HCT116 (cell line): Measurements from ENCODE around the gene EEF1A2. TPM values are rescaled to one million over a fixed set of nuclear protein-coding genes. Genes with fewer than 3 reads are reported as not detected.

Experiments used
- ATAC-seq: fragments of 200-7000 bp; cut with Tn5 transposase; 2 replicates; pipeline ENCODE4 v1.9.1; 2020; ENCODE audit warnings: mild to moderate bottlenecking, moderate library complexity
- BruUV-seq: library from RNA; stranded (reverse); fragments of 400-500 nt; replicated peaks from 2 replicates; lab custom pipeline; 2021; lab: Mats Ljungman, UMichigan
- CTCF ChIA-PET: fragments of 300-600 bp; sonication (Branson Sonifier 250); formaldehyde crosslinking; loops from one replicate; lab custom pipeline; 2021; ENCODE audit warnings: antibody characterized with exemption; lab: Charles Lee
- POLR2A ChIA-PET: fragments of 300-600, 350-600 bp; sonication (Branson Sonifier 250); formaldehyde crosslinking; loops from one replicate; lab custom pipeline; 2021; ENCODE audit warnings: antibody characterized with exemption; lab: Charles Lee
- RAD21 ChIA-PET, 2 experiments: fragments of 300-600 bp; sonication (Branson Sonifier 250); formaldehyde crosslinking; loops; one replicate each; lab custom pipeline; 2023; ENCODE audit warnings: low total read pairs in 2 of 2; ENCODE audit not compliant: uncharacterized antibody in 2 of 2, unreplicated experiment in 2 of 2, low non-redundant PET in 1 of 2; lab: Charles Lee
- DNase-seq: peaks from one replicate; pipeline ENCODE4 v3.0.0-alpha.2; 2010; ENCODE audit warnings: low read depth, low spot score
- H2AFZ ChIP-seq: fragments of 200-600 bp; shearing (Covaris generic), sonication (generic); 2 replicates; pipeline ENCODE4 v1.6.1; 2017; ENCODE audit warnings: low read depth, mixed run types, mixed read lengths, antibody characterized with exemption, low read length; ENCODE audit not compliant: poor library complexity, severe bottlenecking
- H3K27ac ChIP-seq: 2 replicates; pipeline ENCODE4 v1.5.1; 2012; ENCODE audit warnings: low read depth, low read length
- H3K27me3 ChIP-seq: fragments of 200-600 bp; sonication (generic); 2 replicates; pipeline ENCODE4 v1.6.1; 2016; ENCODE audit warnings: mixed run types, low read length, mixed read lengths; ENCODE audit not compliant: insufficient read depth
- H3K36me3 ChIP-seq, 2 experiments: fragments of 200-500 bp in 1 of 2; fragments of 200-600 bp in 1 of 2; sonication (Bioruptor generic) in 1 of 2; sonication (generic) in 1 of 2; 2 replicates each; pipeline versions ENCODE4 v1.5.1 to v1.6.1; 2014 to 2016; ENCODE audit warnings: low read length in 2 of 2, inconsistent platforms in 1 of 2, mixed read lengths in 1 of 2, mixed run types in 1 of 2; ENCODE audit not compliant: insufficient read depth in 2 of 2, control insufficient read depth in 1 of 2
- H3K4me1 ChIP-seq, 2 experiments: fragments of 200-600 bp in 1 of 2; sonication (generic) in 1 of 2; 2 replicates each; pipeline versions ENCODE4 v1.5.1 to v1.6.1; 2012 to 2017; ENCODE audit warnings: low read length in 2 of 2, inconsistent platforms in 1 of 2, mild to moderate bottlenecking in 1 of 2, mixed read lengths in 1 of 2, mixed run types in 1 of 2, moderate library complexity in 1 of 2; ENCODE audit not compliant: insufficient read depth in 2 of 2, control insufficient read depth in 1 of 2
- H3K4me2 ChIP-seq: fragments of 200-600 bp; sonication (generic); 2 replicates; pipeline ENCODE4 v1.6.1; 2017; ENCODE audit warnings: mixed run types, low read length, mixed read lengths
- H3K4me3 ChIP-seq, 2 experiments: fragments of 200-600 bp in 1 of 2; sonication (generic) in 1 of 2; replicated peaks in 1 of 2; 2 replicates each; pipeline ENCODE4 v1.5.1; 2011 to 2016; ENCODE audit warnings: low read length in 2 of 2, control low read depth in 1 of 2, low read depth in 1 of 2, mild to moderate bottlenecking in 1 of 2, mixed read lengths in 1 of 2, mixed run types in 1 of 2
- H3K79me2 ChIP-seq: fragments of 200-600 bp; sonication (generic); 2 replicates; pipeline ENCODE4 v1.6.1; 2017; ENCODE audit warnings: mild to moderate bottlenecking, mixed run types, low read length, moderate library complexity, mixed read lengths; ENCODE audit not compliant: insufficient read depth
- H3K9ac ChIP-seq: fragments of 200-600 bp; sonication (generic); 2 replicates; pipeline ENCODE4 v1.6.1; 2016; ENCODE audit warnings: low read length, mixed read lengths
- H3K9me2 ChIP-seq: fragments of 200-600 bp; sonication (generic), shearing (Covaris generic); 2 replicates; pipeline ENCODE4 v1.6.1; 2017; ENCODE audit warnings: mixed run types, mild to moderate bottlenecking, moderate library complexity; ENCODE audit not compliant: insufficient read depth
- H3K9me3 ChIP-seq, 2 experiments: fragments of 200-500 bp in 1 of 2; fragments of 200-600 bp in 1 of 2; sonication (Bioruptor generic) in 1 of 2; sonication (generic) in 1 of 2; 2 replicates each; pipeline ENCODE4 v1.6.1; 2014 to 2017; ENCODE audit warnings: low read length in 2 of 2, mixed read lengths in 2 of 2, inconsistent platforms in 1 of 2, low read depth in 1 of 2, mild to moderate bottlenecking in 1 of 2, mixed run types in 1 of 2, moderate library complexity in 1 of 2; ENCODE audit not compliant: control insufficient read depth in 1 of 2, insufficient read depth in 1 of 2
- H4K20me1 ChIP-seq: fragments of 200-600 bp; sonication (generic), shearing (Covaris generic); 2 replicates; pipeline ENCODE4 v1.6.1; 2017; ENCODE audit warnings: mixed run types, mild to moderate bottlenecking, moderate library complexity; ENCODE audit not compliant: insufficient read depth
- CBX3 ChIP-seq: IDR thresholded peaks from 2 replicates; pipeline ENCODE4 v1.6.1; 2012; ENCODE audit warnings: low read depth
- CEBPB ChIP-seq: IDR thresholded peaks from 2 replicates; pipeline ENCODE4 v1.6.1; 2012; ENCODE audit warnings: low read depth
- EGR1 ChIP-seq: IDR thresholded peaks from 2 replicates; pipeline ENCODE4 v1.6.1; 2012; ENCODE audit warnings: low read depth
- ELF1 ChIP-seq: IDR thresholded peaks from 2 replicates; pipeline ENCODE4 v1.6.1; 2012; ENCODE audit warnings: low read depth, borderline replicate concordance
- EZH2 ChIP-seq: fragments of 200-600 bp; sonication (generic); IDR thresholded peaks from 2 replicates; pipeline ENCODE4 v1.6.1; 2017; ENCODE audit warnings: antibody characterized with exemption, mixed run types
- EZH2phosphoT487 ChIP-seq: fragments of 200-600 bp; IDR thresholded peaks from 2 replicates; pipeline ENCODE4 v1.6.1; 2018; ENCODE audit warnings: antibody characterized with exemption, borderline replicate concordance
- JUND ChIP-seq: IDR thresholded peaks from 2 replicates; pipeline ENCODE4 v1.6.1; 2012
- RAD21 ChIP-seq: IDR thresholded peaks from 2 replicates; pipeline ENCODE4 v1.6.1; 2012; ENCODE audit warnings: low read depth, mild to moderate bottlenecking
- SP1 ChIP-seq: IDR thresholded peaks from 2 replicates; pipeline ENCODE4 v1.6.1; 2012; ENCODE audit warnings: low read depth
- SRF ChIP-seq: IDR thresholded peaks from 2 replicates; pipeline ENCODE4 v1.6.1; 2012; ENCODE audit warnings: low read depth
- TCF7L2 ChIP-seq: IDR thresholded peaks from 2 replicates; pipeline ENCODE4 v1.7.0; 2011; ENCODE audit warnings: borderline replicate concordance, inconsistent platforms; ENCODE audit not compliant: insufficient read depth, insufficient read length; ENCODE audit errors: extremely low read depth
- ZNF274 ChIP-seq: fragments of 200-500 bp; sonication (Bioruptor generic); IDR thresholded peaks from 2 replicates; pipeline ENCODE4 v1.6.1; 2014; ENCODE audit warnings: mild to moderate bottlenecking, low read depth, low read length, inconsistent platforms
- intact Hi-C: fragments of 100-400 bp; cut with micrococcal nuclease; formaldehyde crosslinking; loops from 2 replicates; pipeline ENCODE4 v1.10.0; 2022
- total RNA-seq: library from RNA; stranded (reverse); gene quantifications from one replicate; pipeline ENCODE4 v1.2.1, GENCODE V29; 2021; ENCODE audit not compliant: unreplicated experiment
- TF ChIP-seq, protein P1 (sequence below), 3 experiments: fragments of 200-600 bp in 1 of 3; sonication (generic) in 1 of 3; IDR thresholded peaks in 2 of 3; conservative IDR thresholded peaks in 1 of 3; 2 replicates each; pipeline ENCODE4 v1.5.1; 2012 to 2017; ENCODE audit warnings: low read depth in 2 of 3, low read length in 2 of 3, antibody characterized with exemption in 1 of 3, borderline replicate concordance in 1 of 3, control low read depth in 1 of 3, mild to moderate bottlenecking in 1 of 3, mixed read lengths in 1 of 3, mixed run types in 1 of 3, moderate library complexity in 1 of 3; ENCODE audit not compliant: insufficient read depth in 1 of 3
- TF ChIP-seq, protein P2 (sequence below): IDR thresholded peaks from 2 replicates; pipeline ENCODE4 v1.6.1; 2012
- TF ChIP-seq, protein P3 (sequence below): IDR thresholded peaks from 2 replicates; pipeline ENCODE4 v1.6.1; 2012

EEF1A2 gene
- total RNA-seq, 1 experiment from 2014 or later, result 454 TPM

DNA sequence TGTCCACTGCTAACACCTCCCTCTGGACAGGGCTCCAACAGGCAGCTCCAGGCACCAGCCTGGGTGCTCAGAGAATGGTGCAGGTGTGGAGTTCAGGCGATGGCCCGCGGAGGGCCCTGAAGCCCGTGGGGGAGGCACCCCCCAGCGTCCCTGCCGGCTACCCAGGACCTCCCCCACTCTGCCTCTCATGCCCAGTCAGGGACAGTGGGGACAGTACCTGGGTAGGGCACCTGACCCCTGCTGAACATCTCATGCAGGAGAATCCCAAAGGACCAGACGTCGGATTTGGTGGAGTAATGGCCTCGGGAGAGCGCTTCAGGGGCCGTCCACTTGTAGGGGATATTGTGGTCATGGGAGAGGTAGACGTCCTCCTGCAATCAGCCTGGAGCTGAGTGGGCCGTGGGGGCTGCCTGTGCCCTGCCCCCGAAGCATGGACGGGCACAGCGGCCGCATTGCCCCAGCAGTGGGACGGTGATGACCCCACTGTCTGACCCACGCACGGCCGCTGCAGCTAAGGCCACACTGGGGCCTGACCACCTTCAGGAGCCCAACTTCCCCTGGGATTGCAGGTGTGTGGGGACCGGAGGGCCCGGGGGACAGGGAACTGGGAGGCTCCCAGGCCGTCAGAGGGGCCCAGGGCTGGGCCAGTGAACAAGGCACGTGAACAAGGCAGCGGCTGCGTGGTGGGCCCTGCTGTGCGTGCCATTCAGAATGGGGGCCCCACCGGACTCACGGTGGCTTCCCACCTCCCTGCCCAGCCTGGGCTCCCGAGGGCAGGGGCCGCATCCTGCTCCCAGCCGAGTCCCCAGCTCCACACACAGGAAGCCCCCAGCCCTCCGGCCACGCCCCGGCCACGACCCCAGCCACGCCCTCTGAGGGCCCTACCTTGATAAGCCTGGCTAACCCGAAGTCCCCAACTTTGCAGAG, 31.2 kb upstream of the EEF1A2 start:
- ChIA-PET CTCF (interaction anchor here (1.6 kb wide), 1 partner anchor 9 kb away, joined by 3 read pairs; no protein-coding TSS in a partner anchor), RAD21 (interaction anchor here in 1 of 2 experiments (0.6 kb wide), 1 partner anchor 10 kb away, joined by 3 read pairs; no protein-coding TSS in a partner anchor), POLR2A (interaction anchor here (2.4 kb wide), 1 partner anchor 10 kb away, joined by 7 read pairs; the partner anchor contains the start of gene PPDPF)
- no peak overlapping the region for H3K4me3 ChIP-seq
- no peaks in the 10 kb centered on the region for H3K9me3 ChIP-seq
- no peaks in the 10 kb centered on the region for H3K9me2 ChIP-seq
- DNase-seq, result no peak
- H3K9ac ChIP-seq, result no peak overlapping the region
- H3K27me3 ChIP-seq, result no peaks in the 10 kb centered on the region
- H3K4me2 ChIP-seq, result no peak overlapping the region
- intact Hi-C loops, result loop anchor here (10.0 kb wide), 1 partner anchor 95 kb away; no protein-coding TSS in a partner anchor
- no peak overlapping the region for H2AFZ ChIP-seq
- no TSS peak for BruUV-seq
- H3K36me3 ChIP-seq, result no peaks in the 10 kb centered on the region
- H4K20me1 ChIP-seq, result no peaks in the 10 kb centered on the region
- H3K27ac ChIP-seq, result no peak overlapping the region
- no peaks in the 10 kb centered on the region for H3K79me2 ChIP-seq
- H3K4me1 ChIP-seq, result peaks cover 18 to 26% of the 10 kb centered on the region in 2 experiments
- ATAC-seq, result no peak
- TF ChIP-seq RAD21 (no peak), CBX3 (no peak), SRF (no peak), ZNF274 (no peak), ELF1 (no peak), EGR1 (no peak), TCF7L2 (no peak), SP1 (no peak), CEBPB (no peak), EZH2 (no peak), JUND (no peak), EZH2phosphoT487 (no peak)
- TF ChIP-seq, protein P1, sequence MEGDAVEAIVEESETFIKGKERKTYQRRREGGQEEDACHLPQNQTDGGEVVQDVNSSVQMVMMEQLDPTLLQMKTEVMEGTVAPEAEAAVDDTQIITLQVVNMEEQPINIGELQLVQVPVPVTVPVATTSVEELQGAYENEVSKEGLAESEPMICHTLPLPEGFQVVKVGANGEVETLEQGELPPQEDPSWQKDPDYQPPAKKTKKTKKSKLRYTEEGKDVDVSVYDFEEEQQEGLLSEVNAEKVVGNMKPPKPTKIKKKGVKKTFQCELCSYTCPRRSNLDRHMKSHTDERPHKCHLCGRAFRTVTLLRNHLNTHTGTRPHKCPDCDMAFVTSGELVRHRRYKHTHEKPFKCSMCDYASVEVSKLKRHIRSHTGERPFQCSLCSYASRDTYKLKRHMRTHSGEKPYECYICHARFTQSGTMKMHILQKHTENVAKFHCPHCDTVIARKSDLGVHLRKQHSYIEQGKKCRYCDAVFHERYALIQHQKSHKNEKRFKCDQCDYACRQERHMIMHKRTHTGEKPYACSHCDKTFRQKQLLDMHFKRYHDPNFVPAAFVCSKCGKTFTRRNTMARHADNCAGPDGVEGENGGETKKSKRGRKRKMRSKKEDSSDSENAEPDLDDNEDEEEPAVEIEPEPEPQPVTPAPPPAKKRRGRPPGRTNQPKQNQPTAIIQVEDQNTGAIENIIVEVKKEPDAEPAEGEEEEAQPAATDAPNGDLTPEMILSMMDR (IDR thresholded peaks at IDR 0.05 in 2 of 3, conservative IDR thresholded peaks at IDR 0.05 in 1 of 3; ENCODE audit: borderline replicate concordance in 1 of 3, insufficient read depth in 1 of 3, low read depth in 2 of 3, low read length in 2 of 3), result no peak
- TF ChIP-seq, protein P2, sequence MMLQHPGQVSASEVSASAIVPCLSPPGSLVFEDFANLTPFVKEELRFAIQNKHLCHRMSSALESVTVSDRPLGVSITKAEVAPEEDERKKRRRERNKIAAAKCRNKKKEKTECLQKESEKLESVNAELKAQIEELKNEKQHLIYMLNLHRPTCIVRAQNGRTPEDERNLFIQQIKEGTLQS, result no peak
- TF ChIP-seq, protein P3, sequence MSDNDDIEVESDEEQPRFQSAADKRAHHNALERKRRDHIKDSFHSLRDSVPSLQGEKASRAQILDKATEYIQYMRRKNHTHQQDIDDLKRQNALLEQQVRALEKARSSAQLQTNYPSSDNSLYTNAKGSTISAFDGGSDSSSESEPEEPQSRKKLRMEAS, result no peak
